ENCODE results near the gene FYCO1.

FYCO1 gene

DNA sequence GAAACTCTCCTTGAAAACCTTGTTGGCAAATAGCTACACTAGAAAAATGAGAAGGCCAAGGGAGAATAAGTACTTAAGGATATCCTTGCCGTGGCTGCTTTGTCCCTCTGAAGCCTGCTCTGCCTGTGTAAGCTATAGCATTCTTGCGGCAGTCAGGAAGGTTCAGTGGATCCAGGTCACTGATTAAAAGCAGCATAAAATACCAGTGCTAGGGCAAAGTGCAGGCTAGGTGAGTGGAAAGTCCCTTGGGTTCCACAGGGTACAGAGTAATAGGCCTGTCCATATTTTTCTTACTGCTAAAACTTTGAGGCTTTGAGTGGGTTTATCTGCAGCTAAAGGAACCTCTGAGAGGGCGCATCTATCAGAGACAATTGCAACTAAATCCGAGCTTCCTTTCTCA is 42.1 kb downstream of the FYCO1 start:
- H2BK120ac ChIP-seq (ENCODE audit: low read depth, low read length), result no peak overlapping the region
- H2BK12ac ChIP-seq (ENCODE audit: low read length in 2 of 2), result no peak overlapping the region
- H3K4ac ChIP-seq (ENCODE audit: low read depth in 1 of 2, low read length in 2 of 2), result no peak overlapping the region
- no peak overlapping the region for H3K23ac ChIP-seq (ENCODE audit: low read length in 2 of 2)
- no peak overlapping the region for H3K9ac ChIP-seq (ENCODE audit: low read length)
- no peak overlapping the region for H2AK5ac ChIP-seq (ENCODE audit: low read length, severe bottlenecking)
- H2BK15ac ChIP-seq (ENCODE audit: low read depth, poor library complexity, severe bottlenecking), result no peak overlapping the region
- peaks cover 65 to 97% of the 10 kb centered on the region in 2 experiments for H3K36me3 ChIP-seq (ENCODE audit: control insufficient read depth in 1 of 2, insufficient read depth in 2 of 2, low read depth in 1 of 2, low read length in 2 of 2)
- 83% methylated on average over 4 of the region's 4 CpGs for whole genome bisulfite sequencing
- H3K27me3 ChIP-seq (ENCODE audit: control insufficient read depth in 1 of 2, insufficient read depth in 1 of 2, low read length in 2 of 2), result no peaks in the 10 kb centered on the region
- no peak overlapping the region for H3K27ac ChIP-seq (ENCODE audit: low read length, poor library complexity, severe bottlenecking)
- no peak overlapping the region for H2BK5ac ChIP-seq (ENCODE audit: low read depth, low read length, poor library complexity, severe bottlenecking)
- no peaks in the 10 kb centered on the region for H3K9me3 ChIP-seq (ENCODE audit: control insufficient read depth, low read length)
- no peak overlapping the region for H4K91ac ChIP-seq (ENCODE audit: low read length)
- no peak overlapping the region for H3K4me3 ChIP-seq (ENCODE audit: insufficient read depth in 1 of 2, low read depth in 1 of 2, low read length in 2 of 2)
- no peaks in the 10 kb centered on the region for H3K4me1 ChIP-seq (ENCODE audit: control insufficient read depth, insufficient read depth, low read depth, low read length)
- no peaks in the 10 kb centered on the region for H3K79me1 ChIP-seq (replicated peaks; ENCODE audit: low read length, poor library complexity, severe bottlenecking)
- no peak overlapping the region for H2AFZ ChIP-seq (ENCODE audit: low read depth, low read length)
- H3K18ac ChIP-seq (ENCODE audit: low read depth in 1 of 2, low read length in 2 of 2), result no peak overlapping the region
- no peak overlapping the region for H4K8ac ChIP-seq (ENCODE audit: low read length)
- H3K4me2 ChIP-seq (ENCODE audit: low read length, poor library complexity, severe bottlenecking), result no peak overlapping the region
- H3K14ac ChIP-seq (ENCODE audit: low read length in 2 of 2), result no peak overlapping the region
- DNase-seq, result no peak

DNA sequence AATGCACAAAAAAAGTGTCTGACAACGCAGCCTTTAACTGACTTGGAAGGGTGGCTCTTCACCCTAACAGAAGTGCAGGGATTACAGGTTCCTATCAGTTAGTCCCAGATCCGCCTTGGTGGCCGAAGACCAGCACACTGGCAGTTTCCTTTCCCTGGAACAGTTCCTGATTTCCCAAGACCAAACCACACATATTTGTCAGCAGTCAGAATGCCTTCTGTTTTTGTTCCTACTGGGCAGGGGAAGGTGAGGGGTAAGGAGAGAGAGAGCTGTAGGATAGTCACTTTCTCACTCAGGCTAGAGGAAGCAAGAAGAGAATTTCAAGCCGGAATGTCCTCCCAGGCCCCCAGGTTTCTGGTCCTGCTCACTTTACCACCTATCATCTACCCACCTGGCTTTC is 43.2 kb downstream of the FYCO1 start:
- Histone ChIP-seq H3K79me1 (replicated peaks; ENCODE audit: low read length, poor library complexity, severe bottlenecking) (no peaks in the 10 kb centered on the region), H2BK12ac (ENCODE audit: low read length in 2 of 2) (no peak overlapping the region), H3K23ac (ENCODE audit: low read length in 2 of 2) (no peak overlapping the region), H3K27ac (ENCODE audit: low read length, poor library complexity, severe bottlenecking) (no peak overlapping the region), H3K4me3 (ENCODE audit: insufficient read depth in 1 of 2, low read depth in 1 of 2, low read length in 2 of 2) (no peak overlapping the region), H2BK5ac (ENCODE audit: low read depth, low read length, poor library complexity, severe bottlenecking) (no peak overlapping the region), H3K4me2 (ENCODE audit: low read length, poor library complexity, severe bottlenecking) (no peak overlapping the region), H3K36me3 (ENCODE audit: control insufficient read depth in 1 of 2, insufficient read depth in 2 of 2, low read depth in 1 of 2, low read length in 2 of 2) (peaks cover 59 to 97% of the 10 kb centered on the region in 2 experiments), H2BK120ac (ENCODE audit: low read depth, low read length) (no peak overlapping the region), H3K14ac (ENCODE audit: low read length in 2 of 2) (no peak overlapping the region), H3K4me1 (ENCODE audit: control insufficient read depth, insufficient read depth, low read depth, low read length) (no peaks in the 10 kb centered on the region), H4K8ac (ENCODE audit: low read length) (no peak overlapping the region), H3K9ac (ENCODE audit: low read length) (no peak overlapping the region), H3K4ac (ENCODE audit: low read depth in 1 of 2, low read length in 2 of 2) (no peak overlapping the region), H4K91ac (ENCODE audit: low read length) (no peak overlapping the region), H3K27me3 (ENCODE audit: control insufficient read depth in 1 of 2, insufficient read depth in 1 of 2, low read length in 2 of 2) (no peaks in the 10 kb centered on the region), H3K9me3 (ENCODE audit: control insufficient read depth, low read length) (no peaks in the 10 kb centered on the region), H3K18ac (ENCODE audit: low read depth in 1 of 2, low read length in 2 of 2) (no peak overlapping the region), H2BK15ac (ENCODE audit: low read depth, poor library complexity, severe bottlenecking) (no peak overlapping the region), H2AK5ac (ENCODE audit: low read length, severe bottlenecking) (no peak overlapping the region), H2AFZ (ENCODE audit: low read depth, low read length) (no peak overlapping the region)
- no peak for DNase-seq
- 85% methylated on average over 3 of the region's 4 CpGs for WGBS

DNA sequence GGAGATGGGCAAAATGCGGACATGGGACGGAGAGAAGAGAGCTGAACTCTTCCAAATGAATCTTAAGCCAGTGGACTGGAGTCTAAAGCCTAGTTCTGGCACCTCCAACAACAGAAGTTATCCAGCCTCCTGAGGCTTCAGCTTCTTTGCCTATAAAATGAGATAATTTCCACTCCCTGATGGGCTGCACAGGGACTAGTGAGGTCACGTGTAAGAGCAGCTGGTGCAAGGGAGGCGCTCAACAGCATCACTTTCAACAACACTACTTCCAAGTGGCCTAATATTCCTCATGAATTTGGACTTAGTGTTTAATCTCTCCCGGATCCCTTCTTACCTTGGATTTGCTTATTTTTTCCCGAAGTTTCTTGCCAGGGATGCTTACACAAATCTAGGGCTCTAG is 43.7 kb downstream of the FYCO1 start:
- H3K36me3 ChIP-seq (ENCODE audit: control insufficient read depth in 1 of 2, insufficient read depth in 2 of 2, low read depth in 1 of 2, low read length in 2 of 2), result peaks cover 64 to 97% of the 10 kb centered on the region in 2 experiments
- H3K79me1 ChIP-seq (replicated peaks; ENCODE audit: low read length, poor library complexity, severe bottlenecking), result no peaks in the 10 kb centered on the region
- H2BK5ac ChIP-seq (ENCODE audit: low read depth, low read length, poor library complexity, severe bottlenecking), result no peak overlapping the region
- no peak overlapping the region for H4K8ac ChIP-seq (ENCODE audit: low read length)
- WGBS, result 97% methylated on average over 6 of the region's 6 CpGs
- no peak overlapping the region for H3K27ac ChIP-seq (ENCODE audit: low read length, poor library complexity, severe bottlenecking)
- no peak overlapping the region for H3K4ac ChIP-seq (ENCODE audit: low read depth in 1 of 2, low read length in 2 of 2)
- H3K14ac ChIP-seq (ENCODE audit: low read length in 2 of 2), result no peak overlapping the region
- H3K27me3 ChIP-seq (ENCODE audit: control insufficient read depth in 1 of 2, insufficient read depth in 1 of 2, low read length in 2 of 2), result no peaks in the 10 kb centered on the region
- no peaks in the 10 kb centered on the region for H3K9me3 ChIP-seq (ENCODE audit: control insufficient read depth, low read length)
- H2BK120ac ChIP-seq (ENCODE audit: low read depth, low read length), result no peak overlapping the region
- no peak overlapping the region for H3K23ac ChIP-seq (ENCODE audit: low read length in 2 of 2)
- no peak overlapping the region for H3K18ac ChIP-seq (ENCODE audit: low read depth in 1 of 2, low read length in 2 of 2)
- H2BK12ac ChIP-seq (ENCODE audit: low read length in 2 of 2), result no peak overlapping the region
- no peaks in the 10 kb centered on the region for H3K4me1 ChIP-seq (ENCODE audit: control insufficient read depth, insufficient read depth, low read depth, low read length)
- H2AFZ ChIP-seq (ENCODE audit: low read depth, low read length), result no peak overlapping the region
- no peak overlapping the region for H3K4me3 ChIP-seq (ENCODE audit: insufficient read depth in 1 of 2, low read depth in 1 of 2, low read length in 2 of 2)
- no peak overlapping the region for H4K91ac ChIP-seq (ENCODE audit: low read length)
- no peak overlapping the region for H3K4me2 ChIP-seq (ENCODE audit: low read length, poor library complexity, severe bottlenecking)
- H2BK15ac ChIP-seq (ENCODE audit: low read depth, poor library complexity, severe bottlenecking), result no peak overlapping the region
- H3K9ac ChIP-seq (ENCODE audit: low read length), result no peak overlapping the region
- DNase-seq, result no peak
- no peak overlapping the region for H2AK5ac ChIP-seq (ENCODE audit: low read length, severe bottlenecking)

DNA sequence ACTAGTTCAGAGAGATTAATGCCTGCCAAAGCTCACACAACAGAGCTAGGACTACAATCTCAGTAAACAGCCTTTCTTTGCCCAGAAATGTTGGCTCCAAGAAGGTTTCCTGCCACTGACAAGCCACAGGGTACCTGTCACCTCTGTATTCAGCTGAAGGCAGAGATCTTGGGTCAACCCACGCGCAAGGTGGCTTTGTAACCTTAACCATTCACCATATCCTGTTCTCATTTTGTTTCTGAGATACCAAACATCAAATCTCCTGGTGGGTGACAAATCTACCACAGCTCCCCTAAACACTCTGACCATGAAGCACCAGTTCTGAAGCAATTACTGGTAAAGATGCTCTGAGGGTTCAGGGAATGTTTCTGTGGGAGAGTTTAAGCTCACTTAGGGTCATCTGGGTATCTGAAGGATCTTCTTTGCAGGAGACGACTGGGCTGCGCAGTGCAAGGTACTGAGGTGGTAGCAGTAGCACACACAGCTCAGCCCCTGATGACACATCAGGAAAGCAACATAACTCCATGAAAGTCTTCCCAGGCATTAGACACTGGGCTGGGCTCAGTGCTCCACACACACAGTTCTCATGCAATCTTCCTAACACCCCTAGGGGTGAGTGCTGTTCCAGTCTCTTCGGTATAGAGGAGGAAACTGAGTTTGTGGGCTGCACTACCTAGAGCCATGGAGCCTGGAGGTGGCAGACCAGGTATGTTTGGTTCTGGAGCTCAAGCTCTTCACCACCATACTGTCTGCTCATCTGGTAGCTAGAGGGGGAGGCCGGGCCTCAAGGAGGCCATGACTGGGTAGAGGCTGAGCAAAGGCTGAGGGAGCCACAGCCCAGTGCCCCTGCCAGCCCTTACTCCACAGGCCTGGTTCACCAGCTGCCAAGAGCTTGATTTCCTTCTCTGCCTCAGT is 44.7 kb downstream of the FYCO1 start:
- H2BK12ac ChIP-seq (ENCODE audit: low read length in 2 of 2), result no peak overlapping the region
- no peak overlapping the region for H2AK5ac ChIP-seq (ENCODE audit: low read length, severe bottlenecking)
- no peak overlapping the region for H3K4me2 ChIP-seq (ENCODE audit: low read length, poor library complexity, severe bottlenecking)
- no peak overlapping the region for H3K4ac ChIP-seq (ENCODE audit: low read depth in 1 of 2, low read length in 2 of 2)
- H3K9me3 ChIP-seq (ENCODE audit: control insufficient read depth, low read length), result no peaks in the 10 kb centered on the region
- H2AFZ ChIP-seq (ENCODE audit: low read depth, low read length), result no peak overlapping the region
- no peak overlapping the region for H4K8ac ChIP-seq (ENCODE audit: low read length)
- H3K23ac ChIP-seq (ENCODE audit: low read length in 2 of 2), result no peak overlapping the region
- H3K18ac ChIP-seq (ENCODE audit: low read depth in 1 of 2, low read length in 2 of 2), result no peak overlapping the region
- DNase-seq, result no peak
- no peak overlapping the region for H2BK120ac ChIP-seq (ENCODE audit: low read depth, low read length)
- no peak overlapping the region for H3K4me3 ChIP-seq (ENCODE audit: insufficient read depth in 1 of 2, low read depth in 1 of 2, low read length in 2 of 2)
- no peaks in the 10 kb centered on the region for H3K27me3 ChIP-seq (ENCODE audit: control insufficient read depth in 1 of 2, insufficient read depth in 1 of 2, low read length in 2 of 2)
- no peak overlapping the region for H2BK5ac ChIP-seq (ENCODE audit: low read depth, low read length, poor library complexity, severe bottlenecking)
- H4K91ac ChIP-seq (ENCODE audit: low read length), result no peak overlapping the region
- WGBS, result 97% methylated on average over 4 of the region's 6 CpGs
- no peaks in the 10 kb centered on the region for H3K4me1 ChIP-seq (ENCODE audit: control insufficient read depth, insufficient read depth, low read depth, low read length)
- H3K36me3 ChIP-seq (ENCODE audit: control insufficient read depth in 1 of 2, insufficient read depth in 2 of 2, low read depth in 1 of 2, low read length in 2 of 2), result peaks cover 71 to 100% of the 10 kb centered on the region in 2 experiments
- no peak overlapping the region for H3K14ac ChIP-seq (ENCODE audit: low read length in 2 of 2)
- no peak overlapping the region for H3K9ac ChIP-seq (ENCODE audit: low read length)
- H2BK15ac ChIP-seq (ENCODE audit: low read depth, poor library complexity, severe bottlenecking), result no peak overlapping the region
- no peaks in the 10 kb centered on the region for H3K79me1 ChIP-seq (replicated peaks; ENCODE audit: low read length, poor library complexity, severe bottlenecking)
- H3K27ac ChIP-seq (ENCODE audit: low read length, poor library complexity, severe bottlenecking), result no peak overlapping the region

Measured in mesenchymal stem cell (in vitro differentiated cells and primary cell).